ENCODE data around the gene ELAVL1. TPM values are rescaled to one million over a fixed set of nuclear protein-coding genes. Genes with fewer than 3 reads are reported as not detected.
"Not testable (repeated sequence)": the region's sequence is repeated elsewhere in the genome, so short reads cannot be mapped to it uniquely, and the experiment has no call there.

Gene ELAVL1
- polyA plus RNA-seq, 1 donor, result 58.2 TPM

DNA sequence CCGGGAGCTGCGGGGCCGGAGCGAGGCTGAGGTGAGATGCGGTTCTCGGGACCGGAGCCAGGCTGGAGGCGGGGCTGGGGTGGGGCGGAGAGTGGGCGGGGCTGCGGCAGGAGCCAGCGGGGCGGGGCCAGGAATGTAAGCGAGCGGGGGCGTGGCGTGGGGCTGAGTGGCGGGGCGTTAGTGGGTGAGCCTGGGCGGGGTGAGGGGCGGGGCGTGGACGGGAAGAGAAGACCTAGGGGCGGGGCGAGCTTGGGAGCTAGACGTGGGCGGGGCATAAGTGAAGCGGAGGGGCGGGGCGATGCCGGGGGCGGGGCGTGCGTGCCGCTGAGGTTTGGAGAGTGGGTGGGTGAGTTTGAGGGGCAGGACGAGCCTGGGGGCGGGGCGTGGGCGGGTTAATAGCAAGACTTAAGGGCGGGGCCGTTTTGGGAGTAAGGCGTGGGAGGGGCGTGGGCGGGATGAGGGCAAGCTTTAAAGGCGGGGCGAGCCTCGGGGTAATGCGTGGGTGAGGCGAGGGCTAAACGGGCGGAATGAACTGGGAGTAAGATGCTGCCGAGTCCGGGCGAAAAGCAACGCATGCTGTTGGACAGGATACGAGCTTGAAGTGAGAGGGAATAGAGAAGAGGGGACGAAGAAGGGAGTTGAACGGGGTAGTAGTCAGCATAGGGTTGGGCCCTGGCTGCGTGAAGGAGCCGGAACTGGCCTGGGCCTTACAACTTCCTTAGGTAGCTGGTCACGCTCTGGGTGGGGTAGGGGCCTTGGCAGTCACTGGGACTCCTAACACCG is 84.7 kb downstream of the ELAVL1 start:
- peak; percentile 95 for DNase-seq

DNA sequence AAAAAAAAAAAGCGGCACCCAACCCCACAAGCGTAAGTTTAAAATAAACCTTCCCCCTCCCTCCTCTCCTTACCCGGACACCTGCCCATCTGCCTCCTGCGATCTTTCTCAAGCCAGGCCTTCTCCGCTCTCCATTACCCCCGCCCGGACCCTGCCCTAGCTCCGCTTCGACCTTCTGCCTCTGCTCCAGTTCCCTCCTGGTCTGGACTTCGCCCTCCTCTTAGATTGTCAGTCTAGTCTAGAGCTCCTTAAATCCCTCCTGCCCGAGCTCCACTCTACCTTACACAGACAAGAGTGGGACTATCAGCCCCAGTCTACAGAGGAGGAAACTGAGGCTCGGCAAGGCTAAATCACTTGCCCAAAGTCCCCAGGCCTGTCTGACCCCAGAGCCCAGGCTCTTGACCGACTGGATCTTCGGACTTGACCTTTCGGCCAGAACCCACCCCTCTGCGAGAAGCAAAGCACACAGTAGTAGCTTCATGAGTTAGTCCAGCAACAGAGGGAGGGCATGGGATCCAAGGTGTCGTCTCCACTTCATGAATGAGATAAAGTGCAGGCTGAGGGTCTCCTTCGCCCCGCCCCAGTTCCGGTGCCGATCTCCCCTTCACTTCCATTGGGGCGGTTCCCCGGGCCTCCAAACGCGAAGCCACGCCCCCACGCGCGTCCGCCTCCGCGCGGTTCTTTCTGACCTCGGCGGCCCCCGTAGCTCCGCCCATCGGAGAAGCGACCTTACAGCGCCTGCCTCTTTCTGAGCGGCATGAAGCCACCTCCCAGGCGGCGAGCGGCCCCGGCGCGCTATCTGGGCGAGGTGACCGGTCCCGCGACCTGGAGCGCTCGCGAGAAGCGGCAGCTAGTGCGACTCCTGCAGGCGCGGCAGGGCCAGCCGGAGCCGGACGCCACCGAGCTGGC is 85.6 kb downstream of the ELAVL1 start, which contains the start of gene SNAPC2:
Gene SNAPC2, plus strand, starts transcription at position 729 of the 909 bp plus-strand sequence. Its CDS starts 29 bp downstream, at position 758.
- peak; percentile 95 for DNase-seq

DNA sequence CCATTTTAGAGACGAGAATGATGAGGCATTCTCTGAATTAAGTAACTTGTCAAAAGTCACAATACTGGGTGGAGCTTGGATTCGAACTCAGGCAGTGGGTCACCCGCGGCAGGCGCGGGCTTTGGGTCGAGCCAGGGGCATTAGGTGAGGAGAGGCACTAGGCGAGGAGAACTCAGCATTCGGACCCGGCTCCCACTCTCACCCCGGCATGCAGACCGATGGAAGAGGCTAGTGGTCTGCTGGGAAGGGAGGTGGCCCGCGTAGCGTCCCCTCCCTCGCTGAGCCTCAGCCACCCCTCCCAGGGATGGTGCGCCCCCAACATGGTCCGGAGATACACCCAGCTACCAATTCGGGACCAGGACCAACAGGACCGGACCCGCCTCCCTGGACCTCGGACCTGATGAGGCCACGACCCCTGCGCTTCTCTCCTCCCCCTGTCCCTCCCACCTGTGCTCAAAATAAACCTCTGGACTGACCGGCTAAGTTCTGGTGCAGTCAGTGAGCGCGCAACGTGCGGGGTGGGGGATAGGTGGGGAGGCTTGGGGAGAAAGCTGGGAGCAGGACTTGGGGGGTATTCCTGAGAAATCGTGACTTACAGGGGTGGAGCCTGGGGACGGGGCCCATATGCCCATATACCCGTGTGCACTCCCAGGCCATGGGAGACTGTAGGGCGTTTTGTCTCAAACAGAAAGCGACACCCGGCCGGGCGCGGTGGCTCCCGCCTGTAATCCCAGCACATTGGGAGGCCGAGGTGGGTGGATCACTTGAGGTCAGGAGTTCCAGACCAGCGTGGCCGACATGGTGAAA is 86.6 kb downstream of the ELAVL1 start:
- no peak for DNase-seq

DNA sequence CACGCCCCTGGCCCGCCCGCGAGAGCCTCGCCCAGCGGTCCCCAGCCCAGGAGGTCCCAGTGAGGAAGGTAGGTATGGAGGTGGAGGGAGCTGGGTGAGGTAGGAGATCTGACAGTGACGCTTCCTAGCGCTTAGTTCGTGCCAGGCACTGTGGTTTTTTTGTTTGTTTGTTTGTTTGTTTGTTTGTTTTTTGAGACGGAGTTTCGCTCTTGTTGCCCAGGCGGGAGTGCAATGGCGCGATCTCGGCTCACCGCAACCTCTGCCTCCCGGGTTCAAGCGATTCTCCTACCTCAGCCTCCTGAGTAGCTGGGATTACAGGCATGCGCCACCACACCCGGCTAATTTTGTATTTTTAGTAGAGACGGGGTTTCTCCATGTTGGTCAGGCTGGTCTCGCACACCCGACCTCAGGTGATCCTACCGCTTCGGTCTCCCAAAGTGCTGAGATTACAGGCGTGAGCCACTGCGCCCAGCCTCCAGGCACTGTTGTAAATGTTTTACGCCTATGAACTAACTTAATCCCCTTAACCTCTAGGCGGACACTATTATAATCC is 87.3 kb downstream of the ELAVL1 start:
- DNase-seq, result not testable (repeated sequence)

DNA sequence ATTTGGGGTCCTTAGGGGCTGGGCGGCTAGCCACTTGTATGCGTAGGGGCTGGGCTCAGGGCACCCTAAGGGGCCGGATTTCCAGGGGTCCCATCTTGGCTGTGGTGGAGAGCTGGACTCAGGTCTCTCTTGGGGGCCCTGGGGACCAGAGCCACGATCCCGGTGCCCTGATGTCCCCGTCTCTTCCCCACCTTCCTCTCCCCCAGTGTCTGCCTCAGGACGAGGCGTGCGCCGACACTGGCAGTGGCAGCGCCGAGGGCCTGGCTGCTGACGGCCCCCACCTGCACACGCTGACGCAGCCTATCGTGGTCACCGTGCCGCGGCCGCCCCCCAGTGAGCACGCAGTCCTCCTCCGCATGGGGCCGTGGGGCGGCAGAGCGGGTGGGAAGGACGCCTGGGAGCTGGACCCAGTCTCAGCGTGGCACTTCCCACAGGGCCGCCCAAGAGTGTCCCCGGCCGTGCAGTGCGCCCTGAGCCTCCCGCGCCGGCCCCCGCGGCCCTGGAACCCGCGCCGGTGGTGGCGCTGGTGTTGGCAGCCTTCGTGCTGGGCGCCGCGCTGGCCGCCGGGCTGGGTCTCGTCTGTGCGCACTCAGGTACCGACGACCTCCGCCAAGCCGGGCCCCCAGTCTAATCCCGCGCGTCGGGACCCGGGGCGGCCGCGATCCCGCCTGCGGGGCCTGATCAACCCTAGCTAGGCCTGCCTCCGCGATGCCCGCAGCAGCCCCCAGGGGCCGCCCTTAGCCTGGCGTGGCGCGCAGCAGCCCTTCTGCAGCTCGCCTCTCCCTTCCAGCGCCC is 88.0 kb downstream of the ELAVL1 start:
- no peak for DNase-seq

DNA sequence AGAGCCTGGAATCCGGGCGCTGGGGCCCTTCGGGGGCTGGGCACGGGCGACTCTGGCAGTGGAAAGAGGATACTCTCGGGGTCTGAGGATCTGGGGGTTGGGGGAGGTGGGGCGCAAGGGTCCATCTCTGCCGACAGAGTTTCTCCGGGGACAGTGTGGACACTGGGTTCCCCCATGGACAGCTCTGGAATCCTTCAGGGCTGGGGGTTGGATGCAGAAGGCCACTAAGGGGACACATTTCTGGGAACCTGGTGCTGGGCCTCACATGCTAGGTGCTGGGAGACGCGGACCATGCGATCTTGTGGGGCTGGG is 88.5 kb downstream of the ELAVL1 start:
- no peak for DNase-seq

DNA sequence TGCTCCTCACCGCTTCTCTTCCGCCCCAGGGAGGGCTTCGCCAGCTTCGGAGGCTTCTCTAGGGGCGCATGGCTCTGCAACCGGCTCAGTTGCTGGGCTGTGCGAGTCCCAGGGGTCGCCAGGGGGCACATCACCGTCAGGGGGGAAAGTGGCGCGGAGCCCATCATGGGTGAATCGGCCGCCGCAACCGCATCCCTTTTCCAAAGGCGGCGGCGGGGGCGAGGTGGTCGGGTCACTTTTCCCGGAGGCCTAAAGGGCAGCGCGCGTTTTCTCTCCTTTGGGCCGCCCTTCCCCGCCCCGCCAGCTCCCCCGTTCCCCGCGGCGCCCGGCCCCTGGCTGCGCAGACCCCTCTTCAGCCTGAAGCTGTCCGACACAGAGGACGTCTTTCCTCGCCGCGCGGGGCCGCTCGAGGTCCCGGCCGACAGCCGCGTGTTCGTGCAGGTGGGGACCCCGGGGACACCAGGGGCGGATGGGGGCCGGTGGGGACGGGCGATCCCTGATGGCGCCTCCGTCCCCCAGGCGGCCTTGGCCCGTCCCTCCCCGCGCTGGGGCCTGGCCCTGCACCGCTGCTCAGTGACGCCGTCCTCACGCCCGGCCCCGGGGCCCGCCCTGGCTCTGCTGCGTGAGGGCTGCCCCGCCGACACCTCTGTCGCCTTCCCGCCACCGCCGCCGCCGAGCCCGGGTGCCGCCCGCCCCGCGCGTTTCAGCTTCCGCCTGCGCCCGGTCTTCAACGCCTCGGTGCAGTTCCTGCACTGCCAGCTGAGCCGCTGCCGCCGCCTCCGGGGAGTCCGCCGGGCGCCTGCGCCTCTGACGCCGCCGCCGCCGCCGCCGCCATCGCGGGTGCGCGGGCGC is 89.1 kb downstream of the ELAVL1 start:
- no peak for DNase-seq

DNA sequence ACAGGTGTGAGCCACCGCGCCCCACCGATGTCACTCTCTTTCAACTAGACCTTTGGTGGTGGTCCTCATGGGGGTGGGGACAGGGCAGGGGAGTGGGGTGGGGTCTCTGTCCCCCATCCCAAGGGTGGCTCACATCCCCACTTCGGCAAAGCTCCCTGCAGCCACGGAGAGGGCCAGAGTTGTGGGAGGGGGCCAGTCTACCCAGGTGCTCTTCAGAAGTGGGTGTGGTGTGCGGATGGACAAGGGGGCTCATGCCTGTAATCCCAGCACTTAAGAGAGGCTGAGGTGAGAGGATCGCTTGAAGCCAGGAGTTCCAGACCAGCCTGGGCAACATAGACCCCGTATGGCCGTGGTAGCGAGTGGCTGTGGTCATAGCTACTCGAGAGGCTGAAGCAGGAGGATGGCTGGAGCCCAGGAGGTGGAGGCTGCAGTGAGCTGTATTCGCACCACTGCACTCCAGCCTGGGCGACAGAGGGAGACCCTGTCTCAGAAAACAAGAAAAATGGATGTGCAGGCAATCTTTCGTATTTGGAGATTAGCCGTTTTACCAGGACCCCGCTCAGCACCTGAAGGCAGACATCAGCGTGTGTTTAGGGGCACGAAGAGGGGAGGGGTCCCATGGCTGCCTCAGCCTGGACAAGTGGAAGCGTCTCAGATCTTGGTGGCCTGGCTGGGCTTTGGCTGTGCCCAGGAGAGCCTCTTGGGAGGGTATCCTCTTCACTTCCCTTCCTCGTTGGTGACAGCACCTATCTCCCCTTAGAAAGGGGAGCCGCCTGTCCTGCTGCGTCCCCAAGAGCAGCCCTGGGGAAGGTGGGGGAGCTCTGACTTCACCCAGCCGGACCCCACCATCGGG is 90.0 kb downstream of the ELAVL1 start:
- DNase-seq, result no peak

DNA sequence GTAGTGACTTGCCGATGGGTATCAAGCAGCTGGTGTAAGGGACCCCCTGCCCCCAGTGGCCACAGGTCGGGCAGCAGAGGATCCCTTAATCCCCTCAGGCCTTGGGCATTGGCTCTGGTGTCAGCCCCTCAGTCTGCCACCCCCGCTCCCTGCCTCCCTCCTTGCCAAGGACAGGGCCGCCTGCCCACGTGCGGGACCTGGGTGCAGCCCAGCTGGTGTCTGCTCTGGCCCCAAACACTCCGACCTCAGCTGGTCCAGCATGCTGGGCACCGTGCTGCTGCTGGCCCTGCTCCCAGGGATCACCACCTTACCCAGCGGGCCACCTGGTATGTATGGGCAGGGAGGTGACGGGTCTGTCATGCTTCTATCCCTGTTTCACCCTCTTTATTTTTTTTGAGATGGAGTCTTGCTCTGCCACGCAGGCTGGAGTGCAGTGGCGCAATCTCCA is 90.8 kb downstream of the ELAVL1 start, which contains the start of gene TGFBR3L:
Gene TGFBR3L, plus strand, starts transcription at position 233 of the 448 bp plus-strand sequence.
- no peak for DNase-seq

DNA sequence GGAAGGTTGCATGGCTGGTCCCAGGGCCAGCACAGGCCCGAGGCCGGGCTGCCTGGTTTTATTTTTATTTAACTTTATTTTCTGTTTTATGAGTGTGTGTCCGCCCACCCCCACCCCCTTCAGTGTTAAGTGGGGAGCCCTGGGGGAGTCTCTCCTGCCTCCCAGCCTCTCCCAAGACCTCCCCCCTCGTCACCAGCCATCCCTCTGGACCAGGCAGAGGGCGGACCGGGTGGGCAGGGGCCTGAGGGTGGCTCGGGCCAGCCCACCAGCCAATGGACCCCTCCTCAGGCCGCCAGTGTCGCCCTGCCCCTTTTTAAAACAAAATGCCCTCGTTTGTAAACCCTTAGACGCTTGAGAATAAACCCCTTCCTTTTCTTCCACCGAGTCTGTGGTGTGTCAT is 91.3 kb downstream of the ELAVL1 start:
- DNase-seq, result no peak

DNA sequence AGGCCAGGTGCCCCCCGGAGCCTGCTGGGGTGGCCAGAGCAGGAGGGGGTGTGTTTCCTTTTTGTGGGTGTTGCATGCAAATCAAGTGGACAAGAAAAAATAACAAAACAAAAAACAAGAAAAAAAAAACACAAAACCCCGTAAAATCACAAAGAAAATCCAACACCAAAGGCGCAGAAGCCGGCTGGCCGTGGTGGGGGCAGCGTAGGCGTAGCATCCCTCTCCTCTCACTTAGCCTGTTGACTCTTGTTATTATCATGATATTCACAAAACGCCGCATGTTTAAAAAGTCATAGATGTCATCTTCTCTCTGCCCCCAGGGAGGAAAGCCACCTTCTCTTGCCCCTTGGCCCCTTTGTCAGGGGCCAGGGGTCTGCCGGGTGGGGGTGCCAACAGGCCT is 91.8 kb downstream of the ELAVL1 start:
- DNase-seq, result no peak

DNA sequence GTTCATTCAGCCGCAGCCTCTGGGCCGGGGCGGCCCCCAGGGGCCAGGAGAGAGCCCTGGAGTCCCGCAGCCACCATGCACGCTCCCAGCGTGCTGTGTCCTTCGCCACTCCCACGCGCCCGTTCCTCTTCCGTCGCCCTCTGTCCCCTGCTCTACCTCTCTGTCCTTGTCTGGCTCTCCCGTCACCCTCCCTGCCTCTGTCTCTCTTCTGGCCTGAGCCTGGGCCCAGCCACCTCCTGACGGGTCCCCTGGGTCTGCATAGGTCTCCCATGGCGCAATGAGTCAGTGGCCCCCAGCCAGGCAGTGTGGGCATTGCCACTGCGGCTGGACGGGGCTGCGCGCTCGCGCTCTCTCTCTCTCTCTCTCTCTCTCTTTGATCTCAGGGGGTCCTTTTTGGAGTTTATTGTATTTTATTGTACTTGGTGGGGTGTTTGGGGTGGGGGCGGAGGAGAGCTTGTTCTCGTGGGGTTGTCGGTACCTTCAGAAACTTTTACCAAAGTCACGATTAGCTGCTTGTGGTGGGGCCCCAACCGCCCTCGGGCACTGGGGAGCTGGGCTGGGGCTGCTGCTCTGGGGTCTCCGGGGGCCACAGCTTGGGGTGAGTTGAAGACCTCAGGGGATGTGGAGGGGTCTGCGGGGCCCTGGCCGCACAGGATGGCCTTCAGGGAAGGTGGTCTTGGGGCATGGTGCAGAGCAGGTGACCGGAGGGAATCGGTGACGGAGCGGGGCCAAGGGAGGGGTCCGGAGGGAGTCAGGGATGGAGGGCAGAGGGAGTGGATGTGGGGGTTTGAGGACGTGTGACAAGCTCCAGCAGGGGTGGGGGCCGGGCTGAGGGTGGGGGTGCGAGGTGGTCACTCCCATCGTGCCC is 92.5 kb downstream of the ELAVL1 start:
- no peak for DNase-seq

DNA sequence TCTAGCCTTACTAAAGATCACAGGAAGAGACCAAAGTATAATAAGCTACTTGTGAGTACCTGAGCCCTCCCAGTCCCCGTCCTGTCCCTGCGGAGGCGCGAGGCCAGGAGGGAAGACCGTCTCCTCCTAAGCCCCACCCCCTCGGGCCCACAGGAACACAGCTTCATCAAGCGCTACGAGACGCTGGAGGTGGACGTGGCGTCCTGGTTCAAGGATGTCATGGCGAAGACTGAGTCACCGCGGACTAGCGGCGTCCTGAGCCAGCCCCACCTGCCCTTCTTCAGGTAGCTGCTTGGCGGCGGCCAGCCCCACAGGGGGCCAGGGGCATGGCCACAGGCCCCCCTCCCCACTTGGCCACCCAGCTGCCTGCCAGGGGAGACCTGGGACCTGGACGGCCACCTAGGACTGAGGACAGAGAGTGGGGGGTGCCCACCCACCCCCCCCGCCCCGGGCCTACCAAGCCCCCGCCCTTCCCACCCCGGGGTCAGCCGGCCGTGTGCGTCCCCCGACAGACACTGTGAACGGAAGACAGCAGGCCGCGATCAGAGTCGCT is 93.2 kb downstream of the ELAVL1 start:
- no peak for DNase-seq

DNA sequence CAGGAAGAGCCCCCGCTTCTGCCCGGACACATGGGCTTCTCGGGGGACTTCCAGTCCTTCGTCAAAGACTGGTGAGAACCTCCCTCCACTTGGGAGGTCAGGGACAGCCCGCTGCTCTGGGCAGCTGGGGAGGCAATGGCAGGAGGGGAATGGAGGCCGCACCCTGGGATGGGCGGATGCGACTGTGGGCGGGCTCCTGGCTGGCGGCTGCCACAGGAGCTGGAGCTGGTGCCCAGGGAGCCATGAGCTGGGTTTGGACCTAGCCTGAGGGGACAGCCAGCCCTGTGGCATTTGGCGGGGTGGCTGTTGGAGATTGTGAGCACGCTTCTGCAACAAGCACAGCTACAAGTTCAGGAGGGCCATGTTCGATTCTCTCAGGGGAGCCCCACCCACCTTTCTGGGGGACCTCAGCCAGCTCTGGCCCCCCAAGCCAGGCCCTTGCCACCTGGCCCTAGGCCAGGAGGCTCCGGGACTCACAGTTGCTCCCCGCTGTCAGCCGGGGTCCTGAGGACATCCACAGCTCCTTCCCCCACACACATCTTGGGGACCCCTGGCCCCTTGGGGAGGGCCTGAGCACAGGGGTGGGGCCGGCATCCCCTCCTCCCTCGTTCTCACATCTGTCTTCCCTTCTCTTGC is 93.8 kb downstream of the ELAVL1 start:
- no peak for DNase-seq

DNA sequence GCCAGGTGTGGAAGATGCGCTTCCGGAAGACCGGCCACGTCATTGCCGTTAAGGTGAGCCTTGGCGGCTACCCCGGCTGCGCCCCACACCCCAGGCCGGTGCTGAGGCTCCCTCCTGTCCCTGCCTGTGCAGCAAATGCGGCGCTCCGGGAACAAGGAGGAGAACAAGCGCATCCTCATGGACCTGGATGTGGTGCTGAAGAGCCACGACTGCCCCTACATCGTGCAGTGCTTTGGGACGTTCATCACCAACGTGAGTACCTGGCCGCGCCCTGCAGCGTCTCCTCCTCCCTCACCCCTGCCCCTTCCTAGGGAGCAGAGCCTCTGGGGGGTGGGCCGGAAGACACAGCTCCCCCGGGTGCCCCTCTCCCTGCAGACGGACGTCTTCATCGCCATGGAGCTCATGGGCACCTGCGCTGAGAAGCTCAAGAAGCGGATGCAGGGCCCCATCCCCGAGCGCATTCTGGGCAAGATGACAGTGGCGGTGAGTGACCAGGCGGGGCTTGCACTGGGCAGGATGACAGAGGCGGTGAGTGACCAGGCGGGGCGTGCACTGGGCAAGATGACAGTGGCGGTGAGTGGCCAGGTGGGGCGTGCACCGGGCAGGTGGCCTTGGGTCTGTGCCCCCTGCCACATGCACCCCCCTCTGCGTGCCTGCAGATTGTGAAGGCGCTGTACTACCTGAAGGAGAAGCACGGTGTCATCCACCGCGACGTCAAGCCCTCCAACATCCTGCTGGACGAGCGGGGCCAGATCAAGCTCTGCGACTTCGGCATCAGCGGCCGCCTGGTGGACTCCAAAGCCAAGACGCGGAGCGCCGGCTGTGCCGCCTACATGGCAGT is 94.9 kb downstream of the ELAVL1 start:
- DNase-seq, result no peak

DNA sequence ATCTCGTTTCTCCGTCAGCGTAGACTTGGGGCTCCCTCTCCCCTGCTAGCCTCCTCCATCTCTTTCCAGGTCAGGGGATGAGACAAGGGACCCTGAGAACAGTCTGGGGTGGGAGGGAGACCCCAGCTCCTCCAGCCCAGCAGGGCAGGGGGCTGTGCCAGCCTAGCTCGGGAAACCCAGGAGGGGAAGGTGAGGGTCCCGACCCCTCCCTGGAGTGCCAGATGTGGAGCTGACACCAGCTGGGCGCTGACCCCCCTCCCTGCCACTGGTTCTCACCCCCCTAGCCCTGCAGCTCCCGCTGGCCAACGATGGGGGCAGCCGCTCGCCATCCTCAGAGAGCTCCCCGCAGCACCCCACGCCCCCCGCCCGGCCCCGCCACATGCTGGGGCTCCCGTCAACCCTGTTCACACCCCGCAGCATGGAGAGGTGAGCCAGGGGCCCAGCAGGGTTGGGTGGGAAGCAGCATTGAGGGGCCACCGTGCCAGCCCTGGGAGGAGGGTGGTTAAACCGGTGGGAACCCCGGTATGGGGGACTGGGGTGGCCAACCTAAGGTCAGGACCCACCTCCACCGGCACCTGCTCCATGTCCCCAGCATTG is 95.9 kb downstream of the ELAVL1 start:
- DNase-seq, result no peak
